Amniotic stem cell (primary cell): Measurements from ENCODE around the gene PRKCB.

ENCODE experiments used
- DNase-seq: peaks from one replicate; lab custom pipeline; 2025; lab: John Stamatoyannopoulos, UW

The PRKCB gene

DNA sequence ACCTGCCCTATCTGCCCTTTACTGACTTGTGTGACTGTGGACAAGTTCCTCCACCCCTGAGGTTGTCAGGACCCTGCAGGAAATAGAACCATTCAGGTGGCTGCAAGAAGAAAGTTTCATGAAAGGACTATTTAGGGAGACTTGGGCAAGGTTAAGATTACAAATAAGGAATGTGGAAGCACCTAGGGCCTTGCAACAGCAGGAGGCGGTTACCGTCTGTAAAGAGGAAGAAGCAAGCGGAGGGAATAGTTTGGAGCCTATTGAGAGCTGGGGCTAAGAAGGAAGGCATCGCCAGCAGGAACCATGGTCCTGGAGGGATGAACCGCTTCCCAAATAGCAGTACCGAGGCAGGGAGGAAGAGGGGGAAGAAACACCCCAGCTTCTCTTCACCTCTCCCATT lies 132.4 kb downstream of the PRKCB start:
- no peak for DNase-seq

DNA sequence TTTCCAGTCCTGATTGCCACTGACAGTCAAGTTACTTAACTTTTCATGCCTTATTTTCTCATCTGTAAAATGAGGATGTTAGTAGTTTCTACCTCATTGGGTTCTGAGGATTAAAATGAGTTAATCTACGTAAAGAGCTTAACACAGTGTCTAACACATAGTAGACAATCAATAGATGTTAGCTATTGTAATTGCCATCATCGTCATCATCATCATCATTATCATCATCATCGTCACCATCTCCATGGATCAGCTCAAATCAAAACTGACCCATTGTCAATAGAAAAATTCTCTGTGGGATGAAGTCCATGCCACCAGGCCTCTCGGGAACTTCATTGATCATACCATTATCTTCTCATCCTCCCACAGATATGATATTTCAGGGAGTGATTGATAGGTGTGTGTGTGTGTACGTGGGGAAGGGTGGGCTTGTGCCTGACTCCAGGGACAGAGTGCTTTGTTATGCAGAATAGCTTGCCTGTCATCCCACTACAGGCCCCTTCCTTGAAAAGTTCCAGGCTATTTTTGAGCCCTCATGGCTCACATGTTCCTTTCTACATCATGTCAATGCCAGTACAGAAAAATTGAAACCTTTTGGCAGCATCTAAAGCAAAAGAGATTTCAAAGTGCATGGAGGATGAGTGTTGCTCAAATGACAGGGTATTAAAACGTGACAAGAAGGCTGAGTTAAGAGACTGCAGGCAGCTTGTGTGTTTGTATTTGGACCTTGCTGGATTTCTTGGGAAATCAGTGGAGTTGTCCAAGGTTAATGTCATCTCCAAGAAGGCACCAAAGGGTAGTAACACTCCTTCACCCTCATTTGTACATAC lies 133.9 kb downstream of the PRKCB start:
- no peak for DNase-seq

DNA sequence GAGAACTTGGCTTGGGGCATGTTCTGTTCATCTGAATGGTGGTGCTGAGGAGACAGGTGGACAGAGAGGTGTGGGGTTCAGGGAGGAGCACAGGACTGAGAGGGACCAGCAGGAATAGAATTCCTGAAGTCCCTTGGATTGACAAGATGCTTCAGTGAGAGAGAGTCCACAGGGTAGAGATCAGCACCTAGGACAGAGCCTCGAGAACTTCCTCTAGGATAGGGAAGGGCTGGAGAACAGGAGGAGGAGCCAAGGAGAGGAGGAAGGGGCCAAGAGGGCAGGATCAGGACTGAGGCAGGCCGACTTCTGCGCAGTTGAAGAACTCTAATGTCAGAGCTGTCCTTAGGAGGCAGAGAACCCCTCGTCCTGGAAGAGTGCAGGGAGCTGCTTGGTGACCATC lies 138.4 kb downstream of the PRKCB start:
- no peak for DNase-seq

- DNase-seq: no peak
Observed at GRCh38 chr16:23975293-23975692, 139.5 kb downstream of the PRKCB start.

DNA sequence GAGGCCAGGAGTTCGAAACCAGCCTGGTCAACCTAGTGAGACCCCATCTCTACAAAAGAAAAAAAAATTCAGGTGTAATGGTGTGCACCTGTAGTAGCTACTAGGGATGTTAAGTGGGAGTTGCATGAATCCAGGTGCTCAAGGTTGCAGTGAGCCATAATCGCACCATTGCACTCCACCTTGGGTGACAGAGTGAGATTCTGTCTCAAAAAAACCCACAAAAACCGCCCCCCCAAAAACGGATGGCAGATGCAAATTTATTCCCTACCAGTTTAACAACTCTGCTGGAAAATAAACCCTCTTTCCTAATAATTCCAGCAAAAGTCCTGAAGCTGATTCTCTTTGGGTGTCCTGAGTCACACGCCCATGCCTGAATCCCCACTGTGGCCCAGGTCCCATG lies 140.3 kb downstream of the PRKCB start:
- DNase-seq: no peak

- DNase-seq: no peak
Observed at GRCh38 chr16:23976524-23976923, 140.7 kb downstream of the PRKCB start.

DNA sequence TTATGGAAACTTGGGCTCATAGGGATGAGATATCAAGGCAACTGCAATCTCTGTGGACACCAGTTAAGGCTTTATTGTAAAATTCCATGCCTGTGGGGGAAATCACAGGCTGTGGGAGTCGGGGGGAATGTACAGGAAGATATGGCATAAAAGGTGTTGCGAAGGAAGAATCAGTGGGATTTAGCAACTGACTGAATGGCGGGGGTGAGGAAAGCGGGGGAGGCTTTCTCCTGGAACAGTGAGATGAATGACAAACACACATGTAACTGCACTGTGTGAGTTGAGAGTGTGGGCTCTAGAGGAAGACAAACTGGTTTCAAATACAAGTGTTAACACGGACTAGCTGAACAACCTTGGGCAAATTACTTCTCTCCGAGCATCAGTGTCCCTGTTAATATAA lies 143.7 kb downstream of the PRKCB start:
- DNase-seq: no peak

GRCh38 chr16:23979982-23980381 lies 144.2 kb downstream of the PRKCB start:
- no peak for DNase-seq

GRCh38 chr16:23981429-23982399 lies 145.9 kb downstream of the PRKCB start:
- no peak for DNase-seq

DNA sequence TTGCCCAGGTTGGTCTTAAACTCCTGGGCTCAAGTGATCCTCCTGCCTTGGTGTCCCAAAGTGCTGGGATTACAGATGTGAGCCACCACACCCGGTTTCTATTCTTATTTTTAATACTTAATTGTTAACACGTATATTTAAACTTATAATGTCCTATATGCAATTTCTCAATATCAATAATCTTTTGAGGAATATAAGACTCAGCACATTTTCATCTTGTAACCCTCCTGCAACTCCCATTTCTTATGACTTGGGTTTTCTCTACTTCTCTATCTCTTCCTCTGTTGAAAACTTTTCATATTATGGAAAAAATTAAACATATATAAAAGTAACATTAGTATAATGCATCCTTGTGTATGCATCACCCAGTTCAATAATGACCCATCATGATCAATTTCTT lies 150.7 kb downstream of the PRKCB start:
- DNase-seq: no peak

DNA sequence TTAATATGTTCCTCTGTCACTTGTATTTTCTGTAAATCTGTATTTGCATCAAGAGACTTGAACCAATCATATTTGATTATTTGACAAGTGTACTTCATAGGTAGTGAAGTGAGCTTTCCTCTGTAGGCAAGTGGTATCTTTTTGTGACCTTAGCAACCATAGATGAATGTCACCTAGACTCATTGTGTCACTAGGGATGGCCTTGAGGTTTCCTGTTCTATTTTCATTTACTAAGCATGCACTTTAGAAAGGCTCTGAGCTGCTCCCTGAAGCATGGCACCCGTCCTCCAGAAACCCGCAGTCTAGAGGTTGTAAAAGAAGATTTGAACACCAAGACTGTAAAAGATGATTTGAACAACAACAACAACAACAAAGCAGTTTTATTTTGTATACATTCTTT lies 151.7 kb downstream of the PRKCB start:
- no peak for DNase-seq

- no peak for DNase-seq
Observed at GRCh38 chr16:23990507-23990906, 154.7 kb downstream of the PRKCB start.

DNA sequence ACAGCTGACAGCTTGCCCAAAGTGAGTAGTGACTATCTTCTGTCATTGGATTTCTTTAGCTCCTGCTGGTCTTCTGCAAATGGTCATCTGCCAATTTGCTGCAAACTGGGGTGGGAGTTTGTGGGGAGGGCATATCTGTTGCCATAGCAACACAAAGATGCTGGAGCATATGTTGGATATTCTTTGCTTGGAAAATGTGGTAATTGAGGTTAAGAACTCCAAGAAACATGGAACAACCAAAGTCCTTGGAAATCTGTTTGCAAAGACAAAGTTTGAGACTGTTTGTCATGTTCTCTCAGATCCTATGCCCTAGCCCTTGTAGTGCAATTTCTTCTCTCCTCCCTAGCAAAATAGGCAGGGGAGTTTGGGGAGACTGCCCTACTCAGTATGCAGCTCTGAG lies 155.3 kb downstream of the PRKCB start:
- no peak for DNase-seq

DNA sequence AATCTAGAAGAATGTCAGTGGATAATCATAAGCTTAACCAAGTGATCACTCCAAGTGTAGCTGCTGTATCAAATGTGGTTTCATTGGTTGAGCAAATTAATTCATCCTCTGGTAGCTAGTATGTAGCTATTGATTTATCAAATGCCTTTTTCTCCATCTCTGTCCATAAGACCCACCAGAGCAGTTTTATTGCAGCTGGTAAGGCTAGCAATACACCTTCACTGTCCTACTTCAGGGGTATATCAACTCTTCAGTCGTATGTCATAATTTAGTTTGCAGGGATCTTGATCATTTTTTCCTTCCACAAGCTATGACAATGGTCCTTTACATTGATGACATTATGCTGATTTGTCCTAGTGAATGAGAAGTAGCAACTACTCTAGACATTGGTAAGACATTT lies 158.8 kb downstream of the PRKCB start:
- no peak for DNase-seq

DNA sequence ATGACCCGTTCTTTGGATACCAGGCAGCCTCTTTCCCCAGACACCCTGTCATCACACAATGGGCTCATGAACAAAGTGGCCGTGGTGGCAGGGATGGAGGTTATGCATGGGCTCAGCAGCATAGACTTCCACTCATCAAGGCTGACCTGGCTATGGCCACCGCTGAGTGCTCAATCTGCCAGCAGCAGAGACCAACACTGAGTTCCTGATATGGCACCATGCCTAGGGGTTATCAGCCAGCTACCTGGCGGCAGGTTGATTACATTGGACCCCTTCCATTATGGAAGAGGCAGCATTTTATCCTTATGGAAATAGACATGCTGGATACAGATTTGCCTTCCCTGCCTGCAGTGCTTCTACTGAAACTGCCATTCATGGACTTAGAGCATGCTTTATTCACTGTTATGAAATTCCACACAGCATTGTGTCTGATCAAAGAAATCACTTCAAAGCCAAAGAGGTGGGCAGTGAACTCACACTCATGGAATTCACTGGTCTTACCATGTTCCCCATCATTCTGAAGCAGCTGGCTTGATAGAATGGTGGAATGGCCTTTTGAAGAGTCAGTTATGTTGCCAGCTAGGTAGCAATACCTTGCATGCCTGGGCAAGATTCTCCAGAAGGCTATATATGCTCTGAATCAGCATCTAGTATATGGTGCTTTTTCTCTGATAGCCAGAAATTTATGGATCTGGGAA lies 160.6 kb downstream of the PRKCB start:
- no peak for DNase-seq

DNA sequence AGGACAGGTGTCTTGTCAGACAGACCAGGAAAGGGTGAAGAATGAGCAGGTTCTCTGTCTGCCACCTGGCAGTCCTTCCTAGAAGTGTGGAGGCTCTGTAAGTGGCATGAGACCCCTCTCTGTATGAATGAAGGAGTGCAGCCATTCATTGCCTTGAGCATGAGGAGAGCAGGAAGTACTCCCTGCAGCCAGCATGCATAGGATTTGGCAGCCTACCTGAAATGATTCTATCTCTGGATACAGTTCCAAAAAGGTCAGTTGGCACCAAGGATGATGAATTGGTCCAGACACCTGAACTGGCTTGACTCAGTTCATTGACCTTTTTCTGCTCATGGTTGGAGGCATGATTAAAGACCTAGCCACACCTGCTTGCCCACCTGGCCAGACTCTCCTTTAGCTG lies 163.0 kb downstream of the PRKCB start:
- DNase-seq: no peak

GRCh38 chr16:23999663-24000062 lies 163.9 kb downstream of the PRKCB start:
- DNase-seq: no peak

DNA sequence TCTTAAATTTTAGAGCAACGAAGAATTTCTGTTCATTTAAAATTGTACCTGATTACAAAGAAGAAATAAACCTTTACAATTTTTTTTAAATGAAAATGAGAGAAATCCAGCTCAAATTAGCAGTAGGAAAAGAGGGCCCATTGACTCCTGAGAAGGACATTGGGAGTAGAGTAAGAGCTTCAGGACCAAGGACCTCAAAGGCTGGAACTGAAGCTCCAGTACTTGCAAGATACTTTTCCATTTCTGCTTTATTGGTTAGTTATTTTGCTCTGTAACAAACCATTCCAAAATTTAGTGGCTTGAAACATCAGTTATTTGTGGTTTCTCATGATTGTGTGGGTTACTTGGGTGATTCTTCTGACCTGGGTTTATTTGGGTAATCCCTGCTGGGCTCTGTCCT lies 165.9 kb downstream of the PRKCB start:
- no peak for DNase-seq

DNA sequence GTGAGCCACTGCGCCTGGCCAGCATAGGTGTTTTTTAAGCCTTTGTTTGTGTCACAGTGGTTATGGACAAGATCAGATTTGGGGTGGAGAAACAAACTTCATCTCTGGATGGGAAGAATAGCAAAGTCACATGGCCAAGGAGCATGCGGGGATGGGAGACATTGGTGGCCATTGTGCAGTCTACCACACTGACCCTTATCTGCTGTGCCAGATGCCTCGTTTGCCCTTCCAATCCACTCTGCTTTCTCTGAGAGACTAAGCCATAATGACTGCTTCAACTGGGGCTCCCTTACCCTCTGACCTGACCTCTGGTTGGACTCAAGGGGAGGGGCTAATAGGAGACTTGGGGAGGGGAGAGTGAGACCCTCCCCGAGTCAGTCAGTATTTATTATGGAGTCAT lies 166.8 kb downstream of the PRKCB start:
- no peak for DNase-seq

DNA sequence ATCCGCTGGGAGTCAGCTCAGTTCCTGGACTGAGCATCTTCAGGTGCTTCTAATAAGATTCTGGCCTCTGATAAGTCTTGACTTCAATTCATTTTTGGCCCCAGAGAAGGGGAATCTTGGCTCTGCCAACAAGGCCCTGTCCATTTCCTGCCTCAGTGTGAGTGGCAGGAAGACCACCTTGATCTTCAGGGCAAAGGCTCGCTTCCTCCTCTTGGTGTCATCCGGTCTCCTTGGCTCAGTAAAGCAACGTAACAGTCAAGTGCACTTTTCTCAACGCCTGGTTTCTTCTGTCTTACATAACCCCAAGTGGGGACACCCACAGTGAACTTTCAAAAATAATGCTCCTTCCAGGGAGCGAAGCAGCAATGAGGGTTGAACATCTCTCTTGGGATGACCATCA lies 169.8 kb downstream of the PRKCB start:
- DNase-seq: no peak

DNA sequence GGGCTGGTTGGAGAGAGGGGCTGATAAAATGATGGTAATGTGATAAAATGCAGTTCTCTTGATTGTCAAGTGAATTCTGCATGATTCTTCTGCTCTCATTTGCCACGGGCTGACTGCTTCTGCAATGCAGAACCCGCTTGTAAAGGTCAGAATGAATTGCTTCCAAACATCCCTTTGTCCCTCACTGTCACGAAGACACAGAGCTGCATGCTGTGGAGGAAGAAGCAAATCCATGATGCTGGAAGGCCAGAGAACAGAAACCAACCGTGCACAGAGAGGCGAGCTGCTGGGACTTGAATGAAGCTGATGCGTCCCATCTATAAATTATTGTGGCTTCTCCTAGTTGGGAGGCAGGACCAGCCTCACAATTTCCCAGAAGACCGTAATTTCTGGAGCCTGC lies 171.6 kb downstream of the PRKCB start:
- DNase-seq: no peak

- no peak for DNase-seq
Observed at GRCh38 chr16:24007934-24008333, 172.2 kb downstream of the PRKCB start.

DNA sequence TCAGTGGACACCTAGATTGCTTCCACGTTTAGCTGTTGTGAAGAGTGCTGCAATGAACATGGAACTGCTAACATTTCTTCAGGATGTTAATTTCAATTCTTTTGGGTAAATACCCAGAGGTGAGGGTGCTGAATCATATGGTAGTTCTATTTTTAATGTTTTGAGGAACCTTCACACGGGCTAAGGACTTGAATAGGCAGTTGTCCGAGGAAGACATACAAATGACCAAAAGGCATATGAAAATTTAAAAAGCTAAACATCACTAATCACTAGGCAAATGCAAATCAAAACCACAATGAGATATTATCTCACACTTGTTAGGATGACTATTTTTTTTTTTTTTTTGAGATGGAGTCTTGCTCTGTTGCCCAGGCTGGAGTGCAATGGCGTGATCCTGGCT lies 173.3 kb downstream of the PRKCB start:
- no peak for DNase-seq
